OCI-LY7 (cell line): ENCODE measurements around the gene REEP5.

ENCODE experiments used
- EZH2phosphoT487 ChIP-seq: fragments of 200-600 bp; sonication (generic); IDR thresholded peaks from 2 replicates; pipeline ENCODE4 v1.6.1; 2018; ENCODE audit warnings: low read depth, borderline replicate concordance, mild to moderate bottlenecking, mixed run types, antibody characterized with exemption, low read length, moderate library complexity, mixed read lengths
- TF ChIP-seq, protein P1 (sequence below): fragments of 200-600 bp; sonication (generic); conservative IDR thresholded peaks from 2 replicates; pipeline ENCODE4 v1.5.1; 2014; ENCODE audit warnings: mild to moderate bottlenecking, antibody characterized with exemption, low read length, moderate library complexity, mixed read lengths

DNA sequence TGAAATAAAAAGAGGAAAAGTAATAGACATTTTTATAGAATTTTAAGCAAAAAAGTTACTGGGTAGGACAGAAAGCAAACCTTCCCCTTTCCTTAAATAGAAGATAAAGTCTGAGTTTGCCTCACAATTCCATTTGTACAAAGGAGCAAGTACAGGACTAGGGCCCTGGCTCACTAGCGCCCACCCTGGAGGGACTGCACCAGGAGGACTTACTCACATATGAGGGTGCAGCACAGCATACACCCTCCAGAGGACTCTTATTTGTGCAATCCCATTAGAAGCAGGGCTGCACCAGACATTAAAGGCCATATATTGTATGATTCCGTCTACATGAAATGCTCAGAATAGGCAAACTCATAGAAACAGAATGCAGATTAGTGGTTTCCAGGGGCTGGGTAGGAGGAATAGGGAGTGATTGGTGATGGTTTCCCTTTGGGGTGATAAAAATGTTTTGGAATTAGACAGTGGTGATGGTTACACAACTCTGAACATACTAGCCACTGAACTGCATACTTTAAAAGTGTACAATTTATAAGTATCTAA, 4.5 kb downstream of the REEP5 start:
- TF ChIP-seq, protein P1, sequence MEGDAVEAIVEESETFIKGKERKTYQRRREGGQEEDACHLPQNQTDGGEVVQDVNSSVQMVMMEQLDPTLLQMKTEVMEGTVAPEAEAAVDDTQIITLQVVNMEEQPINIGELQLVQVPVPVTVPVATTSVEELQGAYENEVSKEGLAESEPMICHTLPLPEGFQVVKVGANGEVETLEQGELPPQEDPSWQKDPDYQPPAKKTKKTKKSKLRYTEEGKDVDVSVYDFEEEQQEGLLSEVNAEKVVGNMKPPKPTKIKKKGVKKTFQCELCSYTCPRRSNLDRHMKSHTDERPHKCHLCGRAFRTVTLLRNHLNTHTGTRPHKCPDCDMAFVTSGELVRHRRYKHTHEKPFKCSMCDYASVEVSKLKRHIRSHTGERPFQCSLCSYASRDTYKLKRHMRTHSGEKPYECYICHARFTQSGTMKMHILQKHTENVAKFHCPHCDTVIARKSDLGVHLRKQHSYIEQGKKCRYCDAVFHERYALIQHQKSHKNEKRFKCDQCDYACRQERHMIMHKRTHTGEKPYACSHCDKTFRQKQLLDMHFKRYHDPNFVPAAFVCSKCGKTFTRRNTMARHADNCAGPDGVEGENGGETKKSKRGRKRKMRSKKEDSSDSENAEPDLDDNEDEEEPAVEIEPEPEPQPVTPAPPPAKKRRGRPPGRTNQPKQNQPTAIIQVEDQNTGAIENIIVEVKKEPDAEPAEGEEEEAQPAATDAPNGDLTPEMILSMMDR = peak; percentile 74
- no peak for TF ChIP-seq EZH2phosphoT487
